SK-N-SH (cell line): Measurements from ENCODE around the gene CXorf66. TPM values are rescaled to one million over a fixed set of nuclear protein-coding genes. Genes with fewer than 3 reads are reported as not detected.

Source experiments
- CTCF ChIA-PET: fragments of 300-600, 350-600 bp; formaldehyde crosslinking; extraction: SDS; loops from one replicate; lab custom pipeline; 2021; lab: Yijun Ruan, JAX
- POLR2A ChIA-PET: fragments of 350-600 bp; sonication (Branson Sonifier 250); formaldehyde crosslinking; extraction: SDS; loops from one replicate; lab custom pipeline; 2020; ENCODE audit warnings: antibody characterized with exemption, inconsistent platforms; lab: Yijun Ruan, JAX
- DNase-seq: peaks from one replicate; pipeline ENCODE4 v3.0.0; 2012
- H2AFZ ChIP-seq: fragments of 200-600 bp; sonication (generic); 2 replicates; pipeline ENCODE4 v1.8.1; 2016; ENCODE audit warnings: antibody characterized with exemption, mild to moderate bottlenecking, low read depth
- H3F3A ChIP-seq: fragments of 200-600 bp; sonication (generic); replicated peaks from 2 replicates; pipeline ENCODE3; 2016; ENCODE audit warnings: antibody characterized with exemption, mild to moderate bottlenecking; ENCODE audit not compliant: insufficient read depth
- H3K27ac ChIP-seq, 2 experiments: fragments of 200-500 bp in 1 of 2; fragments of 200-600 bp in 1 of 2; sonication (Bioruptor generic) in 1 of 2; sonication (generic), shearing (Covaris generic) in 1 of 2; 2 replicates each; pipeline versions ENCODE4 v1.5.1 to v1.6.1; 2014 to 2016; ENCODE audit warnings: low read depth in 2 of 2, inconsistent platforms in 1 of 2, low read length in 1 of 2, mild to moderate bottlenecking in 1 of 2, mixed read lengths in 1 of 2
- H3K27me3 ChIP-seq: fragments of 200-600 bp; sonication (generic), shearing (Covaris generic); 2 replicates; pipeline ENCODE4 v1.6.1; 2016; ENCODE audit warnings: mixed run types; ENCODE audit not compliant: insufficient read depth
- H3K36me3 ChIP-seq, 2 experiments: fragments of 200-500 bp in 1 of 2; fragments of 200-600 bp in 1 of 2; sonication (Bioruptor generic) in 1 of 2; sonication (generic) in 1 of 2; replicated peaks in 1 of 2; 2 replicates each; pipeline versions ENCODE3 to v1.5.1; 2014 to 2016; ENCODE audit warnings: low read length in 1 of 2, mild to moderate bottlenecking in 1 of 2; ENCODE audit not compliant: insufficient read depth in 2 of 2, control insufficient read depth in 1 of 2
- H3K4me1 ChIP-seq, 2 experiments: fragments of 200-500 bp in 1 of 2; fragments of 200-600 bp in 1 of 2; sonication (Bioruptor generic) in 1 of 2; sonication (generic), shearing (Covaris generic) in 1 of 2; 2 replicates each; pipeline versions ENCODE4 v1.5.1 to v1.6.1; 2014 to 2016; ENCODE audit warnings: low read depth in 1 of 2, low read length in 1 of 2, mixed run types in 1 of 2; ENCODE audit not compliant: insufficient read depth in 2 of 2, control insufficient read depth in 1 of 2
- H3K4me2 ChIP-seq: fragments of 200-600 bp; sonication (generic), shearing (Covaris generic); 2 replicates; pipeline ENCODE4 v1.6.1; 2017; ENCODE audit warnings: mixed run types
- H3K4me3 ChIP-seq, 2 experiments: fragments of 200-500 bp in 1 of 2; fragments of 200-600 bp in 1 of 2; sonication (Bioruptor generic) in 1 of 2; sonication (generic), shearing (Covaris generic) in 1 of 2; 2 replicates each; pipeline versions ENCODE4 v1.5.1 to v1.8.1; 2014 to 2016; ENCODE audit warnings: low read depth in 2 of 2, inconsistent platforms in 1 of 2, low read length in 1 of 2, mild to moderate bottlenecking in 1 of 2, mixed read lengths in 1 of 2, moderate library complexity in 1 of 2
- H3K79me2 ChIP-seq: fragments of 200-600 bp; sonication (generic); 2 replicates; pipeline ENCODE4 v1.8.1; 2017; ENCODE audit warnings: mild to moderate bottlenecking; ENCODE audit not compliant: insufficient read depth
- H3K9ac ChIP-seq: fragments of 200-600 bp; sonication (generic); 2 replicates; pipeline ENCODE4 v1.6.1; 2017; ENCODE audit warnings: mixed run types
- H3K9me2 ChIP-seq: fragments of 200-600 bp; sonication (generic); 2 replicates; pipeline ENCODE4 v1.6.1; 2017; ENCODE audit warnings: mixed run types
- H3K9me3 ChIP-seq: fragments of 200-600 bp; sonication (generic); 2 replicates; pipeline ENCODE4 v1.6.1; 2017; ENCODE audit warnings: mixed run types, mild to moderate bottlenecking, moderate library complexity
- H4K20me1 ChIP-seq: fragments of 200-600 bp; sonication (generic); 2 replicates; pipeline ENCODE4 v1.6.1; 2017; ENCODE audit warnings: mild to moderate bottlenecking, mixed run types; ENCODE audit not compliant: insufficient read depth
- CHD2 ChIP-seq: fragments of 150-350 bp; IDR thresholded peaks from 2 replicates; pipeline ENCODE4 v1.6.1; 2018; ENCODE audit warnings: low read length; ENCODE audit not compliant: partially characterized antibody
- FOXM1 ChIP-seq: IDR thresholded peaks from 2 replicates; pipeline ENCODE4 v1.4.0; 2012; ENCODE audit warnings: low read depth, mild to moderate bottlenecking
- MEF2A ChIP-seq: IDR thresholded peaks from 2 replicates; pipeline ENCODE4 v1.4.0; 2012; ENCODE audit warnings: low read depth, borderline replicate concordance
- MXI1 ChIP-seq: IDR thresholded peaks from 2 replicates; pipeline ENCODE4 v1.6.1; 2012; ENCODE audit warnings: mild to moderate bottlenecking, low read depth, low read length, improper control_type of control experiment
- NRF1 ChIP-seq: IDR thresholded peaks from 2 replicates; pipeline ENCODE4 v1.6.1; 2012; ENCODE audit warnings: low read depth, mild to moderate bottlenecking, low read length
- RXRA ChIP-seq: IDR thresholded peaks from 2 replicates; pipeline ENCODE4 v1.4.0; 2012; ENCODE audit warnings: low read depth, mild to moderate bottlenecking, borderline replicate concordance
- SIN3A ChIP-seq: IDR thresholded peaks from 2 replicates; pipeline ENCODE4 v1.6.1; 2012; ENCODE audit warnings: low read depth, mild to moderate bottlenecking, low read length, moderate library complexity, borderline replicate concordance
- SMC3 ChIP-seq: IDR thresholded peaks from 2 replicates; pipeline ENCODE4 v1.6.1; 2012; ENCODE audit warnings: low read depth, low read length, improper control_type of control experiment
- YY1 ChIP-seq: IDR thresholded peaks from 2 replicates; pipeline ENCODE4 v1.4.0; 2012; ENCODE audit warnings: low read depth, mild to moderate bottlenecking
- WGBS: methylation state at CpG from one replicate; pipeline ENCODE4 v1.1.6; 2017; ENCODE audit warnings: low lambda C conversion rate; 5-methylcytosine and 5-hydroxymethylcytosine counted together
- polyA plus RNA-seq, 3 experiments: library from polyadenylated mRNA; depleted of rRNA; stranded (reverse); fragments of >200 nt; gene quantifications; 2 replicates each; pipeline ENCODE4 v1.2.3, GENCODE V29; 2012
- TF ChIP-seq, protein P1 (sequence below): IDR thresholded peaks from 2 replicates; pipeline ENCODE4 v1.6.1; 2012; ENCODE audit warnings: mild to moderate bottlenecking, low read depth, low read length, moderate library complexity
- TF ChIP-seq, protein P2 (sequence below): fragments of 200-600 bp; sonication (generic); IDR thresholded peaks from 2 replicates; pipeline ENCODE4 v1.6.1; 2017; ENCODE audit warnings: antibody characterized with exemption, mild to moderate bottlenecking, moderate library complexity
- TF ChIP-seq, protein P3 (sequence below): IDR thresholded peaks from 2 replicates; pipeline ENCODE4; 2012
- TF ChIP-seq, protein P4 (sequence below): IDR thresholded peaks from 2 replicates; pipeline ENCODE4 v1.4.0; 2012; ENCODE audit warnings: low read depth, borderline replicate concordance

CXorf66 gene
- polyA plus RNA-seq, 1 of the 3 experiments (the other 2 are of a cell fraction): not detected

DNA sequence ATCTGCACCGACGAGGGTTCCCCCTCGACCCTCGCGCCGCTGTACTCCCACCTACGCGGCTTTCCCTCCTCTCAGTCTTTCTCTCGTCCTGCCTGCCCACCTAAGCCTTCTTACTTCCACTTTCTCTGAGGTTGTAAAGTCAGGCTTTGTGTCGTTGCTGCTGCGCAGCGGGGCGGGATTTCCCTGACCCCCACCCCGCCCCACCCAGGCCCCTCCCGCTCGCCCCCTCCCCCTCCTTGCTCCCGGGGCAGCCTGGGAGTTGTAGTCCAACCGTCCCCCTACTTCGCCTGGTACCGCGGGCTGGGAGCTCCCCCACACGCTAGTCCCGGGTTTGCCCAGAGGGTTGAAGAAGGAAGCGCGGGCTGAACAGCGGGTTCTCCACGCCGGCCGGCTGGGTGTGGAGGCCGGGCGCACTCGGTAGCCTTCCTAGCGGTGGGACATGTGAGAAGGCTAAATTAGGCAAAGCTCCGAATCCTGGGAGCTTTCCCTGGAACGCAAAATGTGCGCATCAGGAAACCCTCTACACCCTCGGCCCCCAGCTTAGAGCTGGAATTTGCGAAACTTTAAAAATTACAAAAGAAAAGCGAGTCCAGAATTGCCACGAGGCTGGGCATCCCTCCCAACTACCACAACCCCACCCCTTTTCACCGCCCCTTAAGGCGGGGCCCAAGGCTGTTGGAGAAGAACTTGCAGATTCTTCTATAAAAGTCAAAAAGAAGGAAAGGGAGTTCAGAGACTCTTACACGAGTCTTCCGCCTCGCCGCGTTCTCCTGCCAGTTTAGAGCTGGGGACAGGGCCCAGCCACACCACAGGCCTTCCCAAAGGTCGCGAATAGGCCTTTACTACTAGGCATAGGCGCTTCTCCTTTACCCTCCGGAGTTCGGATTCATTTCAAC is 32.2 kb downstream of the CXorf66 start, which contains the start of gene ATP11C (continued):
- TF ChIP-seq CHD2 (peak; percentile 42), SIN3A (peak; percentile 4; the same call in 1 of the 2 replicates), SMC3 (no peak), NRF1 (peak; percentile 41; the same call in 1 of the 2 replicates), FOXM1 (no peak)
- TF ChIP-seq, protein P1, sequence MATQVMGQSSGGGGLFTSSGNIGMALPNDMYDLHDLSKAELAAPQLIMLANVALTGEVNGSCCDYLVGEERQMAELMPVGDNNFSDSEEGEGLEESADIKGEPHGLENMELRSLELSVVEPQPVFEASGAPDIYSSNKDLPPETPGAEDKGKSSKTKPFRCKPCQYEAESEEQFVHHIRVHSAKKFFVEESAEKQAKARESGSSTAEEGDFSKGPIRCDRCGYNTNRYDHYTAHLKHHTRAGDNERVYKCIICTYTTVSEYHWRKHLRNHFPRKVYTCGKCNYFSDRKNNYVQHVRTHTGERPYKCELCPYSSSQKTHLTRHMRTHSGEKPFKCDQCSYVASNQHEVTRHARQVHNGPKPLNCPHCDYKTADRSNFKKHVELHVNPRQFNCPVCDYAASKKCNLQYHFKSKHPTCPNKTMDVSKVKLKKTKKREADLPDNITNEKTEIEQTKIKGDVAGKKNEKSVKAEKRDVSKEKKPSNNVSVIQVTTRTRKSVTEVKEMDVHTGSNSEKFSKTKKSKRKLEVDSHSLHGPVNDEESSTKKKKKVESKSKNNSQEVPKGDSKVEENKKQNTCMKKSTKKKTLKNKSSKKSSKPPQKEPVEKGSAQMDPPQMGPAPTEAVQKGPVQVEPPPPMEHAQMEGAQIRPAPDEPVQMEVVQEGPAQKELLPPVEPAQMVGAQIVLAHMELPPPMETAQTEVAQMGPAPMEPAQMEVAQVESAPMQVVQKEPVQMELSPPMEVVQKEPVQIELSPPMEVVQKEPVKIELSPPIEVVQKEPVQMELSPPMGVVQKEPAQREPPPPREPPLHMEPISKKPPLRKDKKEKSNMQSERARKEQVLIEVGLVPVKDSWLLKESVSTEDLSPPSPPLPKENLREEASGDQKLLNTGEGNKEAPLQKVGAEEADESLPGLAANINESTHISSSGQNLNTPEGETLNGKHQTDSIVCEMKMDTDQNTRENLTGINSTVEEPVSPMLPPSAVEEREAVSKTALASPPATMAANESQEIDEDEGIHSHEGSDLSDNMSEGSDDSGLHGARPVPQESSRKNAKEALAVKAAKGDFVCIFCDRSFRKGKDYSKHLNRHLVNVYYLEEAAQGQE: no peak
- TF ChIP-seq, protein P2, sequence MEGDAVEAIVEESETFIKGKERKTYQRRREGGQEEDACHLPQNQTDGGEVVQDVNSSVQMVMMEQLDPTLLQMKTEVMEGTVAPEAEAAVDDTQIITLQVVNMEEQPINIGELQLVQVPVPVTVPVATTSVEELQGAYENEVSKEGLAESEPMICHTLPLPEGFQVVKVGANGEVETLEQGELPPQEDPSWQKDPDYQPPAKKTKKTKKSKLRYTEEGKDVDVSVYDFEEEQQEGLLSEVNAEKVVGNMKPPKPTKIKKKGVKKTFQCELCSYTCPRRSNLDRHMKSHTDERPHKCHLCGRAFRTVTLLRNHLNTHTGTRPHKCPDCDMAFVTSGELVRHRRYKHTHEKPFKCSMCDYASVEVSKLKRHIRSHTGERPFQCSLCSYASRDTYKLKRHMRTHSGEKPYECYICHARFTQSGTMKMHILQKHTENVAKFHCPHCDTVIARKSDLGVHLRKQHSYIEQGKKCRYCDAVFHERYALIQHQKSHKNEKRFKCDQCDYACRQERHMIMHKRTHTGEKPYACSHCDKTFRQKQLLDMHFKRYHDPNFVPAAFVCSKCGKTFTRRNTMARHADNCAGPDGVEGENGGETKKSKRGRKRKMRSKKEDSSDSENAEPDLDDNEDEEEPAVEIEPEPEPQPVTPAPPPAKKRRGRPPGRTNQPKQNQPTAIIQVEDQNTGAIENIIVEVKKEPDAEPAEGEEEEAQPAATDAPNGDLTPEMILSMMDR: 0 out of 2 replicates have a peak, but pooled peaks have one; percentile 21
- TF ChIP-seq, protein P3, sequence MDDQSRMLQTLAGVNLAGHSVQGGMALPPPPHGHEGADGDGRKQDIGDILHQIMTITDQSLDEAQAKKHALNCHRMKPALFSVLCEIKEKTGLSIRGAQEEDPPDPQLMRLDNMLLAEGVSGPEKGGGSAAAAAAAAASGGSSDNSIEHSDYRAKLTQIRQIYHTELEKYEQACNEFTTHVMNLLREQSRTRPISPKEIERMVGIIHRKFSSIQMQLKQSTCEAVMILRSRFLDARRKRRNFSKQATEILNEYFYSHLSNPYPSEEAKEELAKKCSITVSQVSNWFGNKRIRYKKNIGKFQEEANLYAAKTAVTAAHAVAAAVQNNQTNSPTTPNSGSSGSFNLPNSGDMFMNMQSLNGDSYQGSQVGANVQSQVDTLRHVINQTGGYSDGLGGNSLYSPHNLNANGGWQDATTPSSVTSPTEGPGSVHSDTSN: no peak

DNA sequence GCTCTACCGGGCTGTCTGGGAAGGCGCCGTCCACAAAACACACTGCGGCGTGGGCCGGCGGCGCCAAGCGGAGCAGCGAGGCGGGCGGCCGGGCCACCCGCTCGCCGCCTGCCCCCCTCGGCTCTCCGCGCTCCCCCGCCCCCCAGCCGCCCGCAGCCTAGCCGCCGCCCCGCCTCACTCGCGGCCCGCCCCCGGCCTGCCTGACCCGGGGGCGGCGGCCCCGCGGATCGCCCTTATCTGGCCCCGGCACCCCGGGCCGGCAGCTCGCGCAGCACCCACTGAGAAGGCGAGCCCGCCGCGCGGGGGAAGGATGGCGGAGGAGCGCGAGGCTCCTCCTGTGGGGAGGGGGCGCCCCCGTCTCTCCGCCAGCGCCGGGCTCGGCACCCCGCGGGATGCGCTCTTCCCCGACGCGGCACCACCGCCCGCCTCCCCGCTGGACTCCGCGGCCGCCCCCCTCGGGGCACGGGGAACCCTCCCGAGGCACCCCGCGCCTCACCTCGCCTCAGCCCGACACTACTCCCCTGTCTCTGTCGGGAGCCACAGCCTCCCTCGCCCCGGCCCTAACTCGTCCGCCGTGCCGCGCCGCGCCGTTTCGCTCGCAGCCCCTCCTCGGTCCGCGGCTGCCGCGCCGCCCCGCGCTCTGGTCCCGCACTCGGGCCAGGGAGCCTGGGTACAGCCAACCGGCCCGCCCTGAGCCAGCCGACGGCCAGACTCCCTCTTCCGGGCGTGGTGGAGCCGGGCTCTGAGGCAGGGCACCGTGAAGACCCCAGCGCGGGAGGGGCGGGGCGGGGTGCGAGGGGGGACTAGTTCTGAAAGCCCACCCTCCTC is 33.0 kb downstream of the CXorf66 start:
- Histone ChIP-seq H3K79me2 (peaks cover 46% of the 10 kb centered on the region), H3K4me3 (peak overlapping the region; percentile 65 to 66), H3F3A (peaks cover 6% of the 10 kb centered on the region), H3K36me3 (no peaks in the 10 kb centered on the region), H3K27me3 (no peaks in the 10 kb centered on the region), H2AFZ (0 out of 2 replicates have a peak overlapping the region, but pooled peaks have one; percentile 30), H4K20me1 (peaks cover 24% of the 10 kb centered on the region), H3K4me1 (peaks cover 0 to 3% of the 10 kb centered on the region in 2 experiments; a peak in 2 of 4 replicates), H3K9me3 (no peaks in the 10 kb centered on the region), H3K9ac (peak overlapping the region; percentile 88), H3K27ac (peak overlapping the region; percentile 82 to 84), H3K4me2 (peak overlapping the region; percentile 66; the same call in 1 of the 2 replicates), H3K9me2 (no peaks in the 10 kb centered on the region)
- DNase-seq: peak; percentile 79
- WGBS: 17% methylated on average over 27 of the region's 109 CpGs
- ChIA-PET CTCF (no interaction called here), POLR2A (no interaction called here)
- TF ChIP-seq, protein P4, sequence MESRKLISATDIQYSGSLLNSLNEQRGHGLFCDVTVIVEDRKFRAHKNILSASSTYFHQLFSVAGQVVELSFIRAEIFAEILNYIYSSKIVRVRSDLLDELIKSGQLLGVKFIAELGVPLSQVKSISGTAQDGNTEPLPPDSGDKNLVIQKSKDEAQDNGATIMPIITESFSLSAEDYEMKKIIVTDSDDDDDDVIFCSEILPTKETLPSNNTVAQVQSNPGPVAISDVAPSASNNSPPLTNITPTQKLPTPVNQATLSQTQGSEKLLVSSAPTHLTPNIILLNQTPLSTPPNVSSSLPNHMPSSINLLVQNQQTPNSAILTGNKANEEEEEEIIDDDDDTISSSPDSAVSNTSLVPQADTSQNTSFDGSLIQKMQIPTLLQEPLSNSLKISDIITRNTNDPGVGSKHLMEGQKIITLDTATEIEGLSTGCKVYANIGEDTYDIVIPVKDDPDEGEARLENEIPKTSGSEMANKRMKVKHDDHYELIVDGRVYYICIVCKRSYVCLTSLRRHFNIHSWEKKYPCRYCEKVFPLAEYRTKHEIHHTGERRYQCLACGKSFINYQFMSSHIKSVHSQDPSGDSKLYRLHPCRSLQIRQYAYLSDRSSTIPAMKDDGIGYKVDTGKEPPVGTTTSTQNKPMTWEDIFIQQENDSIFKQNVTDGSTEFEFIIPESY: no peak
- TF ChIP-seq SIN3A (no peak), MXI1 (no peak), RXRA (no peak), MEF2A (no peak), YY1 (no peak)
